Neural crest cell (in vitro differentiated cells): ENCODE results near the gene FHOD3. TPM values are rescaled to one million over a fixed set of nuclear protein-coding genes. Genes with fewer than 3 reads are reported as not detected.
A peak's percentile ranks its signal among the peaks of the same experiment; 100 is the strongest.

Experiments used
- DNase-seq: peaks from one replicate; pipeline ENCODE4 v3.0.0; 2021; ENCODE audit warnings: low read depth, mixed read lengths, low spot score
- H3K27ac Mint-ChIP-seq: one replicate; pipeline ENCODE4 v1.8.0; 2021; ENCODE audit warnings: mild to moderate bottlenecking, mixed read lengths; ENCODE audit not compliant: unreplicated experiment
- H3K27me3 Mint-ChIP-seq: 2 replicates; pipeline ENCODE4 v1.8.0; 2021; ENCODE audit warnings: low read depth, mild to moderate bottlenecking, mixed read lengths
- H3K36me3 Mint-ChIP-seq: 2 replicates; pipeline ENCODE4 v1.8.0; 2021; ENCODE audit warnings: low read depth, mild to moderate bottlenecking, mixed read lengths
- H3K4me1 Mint-ChIP-seq: 2 replicates; pipeline ENCODE4 v1.8.0; 2021; ENCODE audit warnings: mixed read lengths
- H3K4me3 Mint-ChIP-seq: one replicate; pipeline ENCODE4 v1.8.0; 2021; ENCODE audit warnings: mild to moderate bottlenecking, mixed read lengths
- H3K9me3 Mint-ChIP-seq: 2 replicates; pipeline ENCODE4 v1.8.0; 2021; ENCODE audit warnings: mixed read lengths
- CTCF ChIP-seq: fragments of 200-600 bp; sonication (generic); conservative IDR thresholded peaks from 2 replicates; pipeline ENCODE4 v1.5.0; 2021; ENCODE audit warnings: antibody characterized with exemption, mild to moderate bottlenecking
- total RNA-seq: library from RNA; stranded (reverse); gene quantifications from 2 replicates; pipeline ENCODE4 v1.2.1, GENCODE V29; 2021

FHOD3 gene
- total RNA-seq, 1 donor from 2014 or later: 28.6 TPM

- no peak overlapping the region for H3K4me3 Mint-ChIP-seq
- peaks cover 4% of the 10 kb centered on the region for H3K36me3 Mint-ChIP-seq
- no peaks in the 10 kb centered on the region for H3K27me3 Mint-ChIP-seq
- TF ChIP-seq CTCF: no peak
- DNase-seq: no peak
- no peaks in the 10 kb centered on the region for H3K9me3 Mint-ChIP-seq
- H3K27ac Mint-ChIP-seq: no peak overlapping the region
- H3K4me1 Mint-ChIP-seq: no peaks in the 10 kb centered on the region
These were observed 362.8 kb downstream of the FHOD3 start for GRCh38 chr18:36660311-36660710.

GRCh38 chr18:36661999-36662398 is 364.5 kb downstream of the FHOD3 start:
- Mint-ChIP-seq H3K4me1 (no peaks in the 10 kb centered on the region), H3K9me3 (no peaks in the 10 kb centered on the region), H3K4me3 (no peak overlapping the region), H3K27ac (no peak overlapping the region), H3K27me3 (no peaks in the 10 kb centered on the region), H3K36me3 (peaks cover 9% of the 10 kb centered on the region)
- TF ChIP-seq CTCF: peak; percentile 33
- DNase-seq: no peak

- Mint-ChIP-seq H3K9me3 (no peaks in the 10 kb centered on the region), H3K36me3 (peaks cover 9% of the 10 kb centered on the region), H3K27ac (no peak overlapping the region), H3K27me3 (no peaks in the 10 kb centered on the region), H3K4me3 (no peak overlapping the region), H3K4me1 (no peaks in the 10 kb centered on the region)
- TF ChIP-seq CTCF: no peak
- DNase-seq: no peak
These were observed 365.8 kb downstream of the FHOD3 start for GRCh38 chr18:36663312-36663711.

- no peaks in the 10 kb centered on the region for H3K27me3 Mint-ChIP-seq
- H3K36me3 Mint-ChIP-seq: peaks cover 7% of the 10 kb centered on the region
- no peak overlapping the region for H3K27ac Mint-ChIP-seq
- H3K4me3 Mint-ChIP-seq: no peak overlapping the region
- TF ChIP-seq CTCF: no peak
- H3K9me3 Mint-ChIP-seq: no peaks in the 10 kb centered on the region
- no peaks in the 10 kb centered on the region for H3K4me1 Mint-ChIP-seq
- no peak for DNase-seq
These were observed 368.4 kb downstream of the FHOD3 start for GRCh38 chr18:36665952-36666351.

GRCh38 chr18:36667811-36668210 is 370.3 kb downstream of the FHOD3 start:
- Mint-ChIP-seq H3K4me1 (no peaks in the 10 kb centered on the region), H3K27me3 (no peaks in the 10 kb centered on the region), H3K4me3 (no peak overlapping the region), H3K9me3 (no peaks in the 10 kb centered on the region), H3K27ac (no peak overlapping the region), H3K36me3 (peaks cover 7% of the 10 kb centered on the region)
- DNase-seq: no peak
- no peak for TF ChIP-seq CTCF

- no peak overlapping the region for H3K27ac Mint-ChIP-seq
- no peak for DNase-seq
- H3K4me1 Mint-ChIP-seq: no peaks in the 10 kb centered on the region
- no peaks in the 10 kb centered on the region for H3K9me3 Mint-ChIP-seq
- peaks cover 7% of the 10 kb centered on the region for H3K36me3 Mint-ChIP-seq
- no peak for TF ChIP-seq CTCF
- H3K4me3 Mint-ChIP-seq: no peak overlapping the region
- H3K27me3 Mint-ChIP-seq: no peaks in the 10 kb centered on the region
These were observed 370.8 kb downstream of the FHOD3 start for GRCh38 chr18:36668349-36668748.
